Ishikawa (cell line): ENCODE measurements around the gene GNAL.

Experiments
- CEBPB ChIP-seq: IDR thresholded peaks from 2 replicates; pipeline ENCODE4 v1.6.1; 2012
- CREB1 ChIP-seq: IDR thresholded peaks from 2 replicates; pipeline ENCODE4 v1.6.1; 2012; ENCODE audit warnings: low read depth
- EGR1 ChIP-seq: IDR thresholded peaks from 2 replicates; pipeline ENCODE4 v1.6.1; 2012
- EP300 ChIP-seq: IDR thresholded peaks from 2 replicates; pipeline ENCODE4 v1.6.1; 2012; ENCODE audit warnings: borderline replicate concordance
- FOXM1 ChIP-seq: IDR thresholded peaks from 2 replicates; pipeline ENCODE4 v1.6.1; 2012; ENCODE audit warnings: low read depth, borderline replicate concordance
- MAX ChIP-seq: IDR thresholded peaks from 2 replicates; pipeline ENCODE4 v1.6.1; 2012
- NFIC ChIP-seq: IDR thresholded peaks from 2 replicates; pipeline ENCODE4 v1.6.1; 2012
- RAD21 ChIP-seq: IDR thresholded peaks from 2 replicates; pipeline ENCODE4 v1.6.1; 2012; ENCODE audit warnings: low read depth
- REST ChIP-seq: IDR thresholded peaks from 2 replicates; pipeline ENCODE4 v1.6.1; 2012; ENCODE audit warnings: low read depth, mild to moderate bottlenecking
- TAF1 ChIP-seq: IDR thresholded peaks from 2 replicates; pipeline ENCODE4 v1.6.1; 2012; ENCODE audit warnings: low read depth, mild to moderate bottlenecking
- TCF12 ChIP-seq: IDR thresholded peaks from 2 replicates; pipeline ENCODE4 v1.6.1; 2012; ENCODE audit warnings: low read depth
- TEAD4 ChIP-seq: IDR thresholded peaks from 2 replicates; pipeline ENCODE4 v1.6.1; 2012
- USF1 ChIP-seq: IDR thresholded peaks from 2 replicates; pipeline ENCODE4 v1.6.1; 2012
- YY1 ChIP-seq: IDR thresholded peaks from 2 replicates; pipeline ENCODE4 v1.6.1; 2012; ENCODE audit warnings: low read depth
- ZBTB7A ChIP-seq: IDR thresholded peaks from 2 replicates; pipeline ENCODE4 v1.6.1; 2012; ENCODE audit warnings: low read depth

The GNAL gene

GRCh38 chr18:11726556-11726955, 37.5 kb downstream of the GNAL start:
- no peak for TF ChIP-seq REST
- TF ChIP-seq CREB1: no peak
- TF ChIP-seq EP300: no peak
- no peak for TF ChIP-seq YY1
- no peak for TF ChIP-seq RAD21

GRCh38 chr18:11728249-11728648, 39.2 kb downstream of the GNAL start:
- TF ChIP-seq NFIC: no peak
- TF ChIP-seq RAD21: peak; percentile 53
- TF ChIP-seq REST: no peak

- TF ChIP-seq EGR1 (no peak), FOXM1 (no peak), NFIC (no peak), EP300 (no peak), YY1 (no peak), USF1 (no peak), CREB1 (no peak), MAX (no peak), REST (no peak), TAF1 (no peak), RAD21 (no peak), TEAD4 (no peak), TCF12 (no peak), ZBTB7A (no peak), CEBPB (no peak)
Measured at GRCh38 chr18:11729556-11729955, 40.5 kb downstream of the GNAL start.

GRCh38 chr18:11733031-11733430, 44.0 kb downstream of the GNAL start:
- TF ChIP-seq CEBPB (no peak), MAX (peak; percentile 64; the same call in 1 of the 2 replicates), RAD21 (peak; percentile 95)

- TF ChIP-seq TAF1 (no peak), REST (no peak), CEBPB (no peak), EP300 (no peak), TCF12 (no peak), ZBTB7A (no peak), FOXM1 (no peak), RAD21 (no peak), MAX (no peak), EGR1 (no peak), YY1 (no peak)
Measured at GRCh38 chr18:11736656-11737055, 47.6 kb downstream of the GNAL start.
